Karpas-422 (cell line): ENCODE results near the gene TOP2B. TPM values are rescaled to one million over a fixed set of nuclear protein-coding genes. Genes with fewer than 3 reads are reported as not detected.

ENCODE experiments used
- DNase-seq: peaks from one replicate; pipeline ENCODE4 v3.0.0-alpha.2; 2015
- H2AFZ ChIP-seq: fragments of 200-600 bp; sonication (generic); 2 replicates; pipeline ENCODE4 v1.6.1; 2014; ENCODE audit warnings: antibody characterized with exemption, low read length, mixed read lengths
- H3K27ac ChIP-seq: fragments of 200-600 bp; sonication (generic); 2 replicates; pipeline ENCODE4 v1.5.1; 2014; ENCODE audit warnings: mild to moderate bottlenecking, low read length, moderate library complexity
- H3K27me3 ChIP-seq: fragments of 200-600 bp; sonication (generic); 2 replicates; pipeline ENCODE4 v1.6.1; 2014; ENCODE audit warnings: low read length, mixed read lengths
- H3K36me3 ChIP-seq: fragments of 200-600 bp; sonication (generic); 2 replicates; pipeline ENCODE4 v1.6.1; 2014; ENCODE audit warnings: low read length, mixed read lengths; ENCODE audit not compliant: insufficient read depth
- H3K4me1 ChIP-seq: fragments of 200-600 bp; sonication (generic); 2 replicates; pipeline ENCODE4 v1.6.1; 2014; ENCODE audit warnings: mild to moderate bottlenecking, low read length, mixed read lengths
- H3K4me2 ChIP-seq: fragments of 200-600 bp; sonication (generic); 2 replicates; pipeline ENCODE4 v1.6.1; 2014; ENCODE audit warnings: low read length, low read depth, mild to moderate bottlenecking; ENCODE audit not compliant: poor library complexity, severe bottlenecking
- H3K4me3 ChIP-seq: fragments of 200-600 bp; sonication (generic); 2 replicates; pipeline ENCODE4 v1.5.1; 2014; ENCODE audit warnings: mild to moderate bottlenecking, antibody characterized with exemption, low read length, mixed read lengths
- H3K79me2 ChIP-seq: fragments of 200-600 bp; sonication (generic); 2 replicates; pipeline ENCODE4 v1.6.1; 2014; ENCODE audit warnings: mild to moderate bottlenecking, low read length, mixed read lengths
- H3K9ac ChIP-seq: fragments of 200-600 bp; sonication (generic); 2 replicates; pipeline ENCODE4 v1.6.0; 2014; ENCODE audit warnings: low read length
- H3K9me2 ChIP-seq: fragments of 200-600 bp; sonication (generic), shearing (Covaris generic); replicated peaks from 2 replicates; pipeline ENCODE4 v1.6.0; 2014; ENCODE audit warnings: mild to moderate bottlenecking, low read length, moderate library complexity; ENCODE audit not compliant: insufficient read depth
- H3K9me3 ChIP-seq: fragments of 300-700, 200-600 bp; sonication (generic); 2 replicates; pipeline ENCODE4 v1.6.1; 2014; ENCODE audit warnings: low read length, mixed read lengths
- H4K20me1 ChIP-seq: fragments of 200-600 bp; sonication (generic); 2 replicates; pipeline ENCODE4 v1.6.1; 2014; ENCODE audit warnings: mild to moderate bottlenecking, antibody characterized with exemption, low read length, low read depth; ENCODE audit not compliant: insufficient read depth
- total RNA-seq: library from RNA; depleted of rRNA; stranded (reverse); fragments of >200 nt; shearing (Covaris generic); gene quantifications from 2 replicates; pipeline ENCODE4 v1.2.3, GENCODE V29; 2014; ENCODE audit warnings: low replicate concordance

Gene TOP2B
- total RNA-seq, 1 experiment from 2014 or later = 155 TPM

GRCh38 chr3:25582242-25582641, 82.5 kb downstream of the TOP2B start:
- Histone ChIP-seq H3K27ac (no peak overlapping the region), H3K36me3 (no peaks in the 10 kb centered on the region), H3K27me3 (0 out of 2 replicates have a peak, but pooled peaks cover 2% of the 10 kb centered on the region), H3K9me2 (no peaks in the 10 kb centered on the region), H3K4me2 (no peak overlapping the region), H3K9ac (no peak overlapping the region), H3K79me2 (no peaks in the 10 kb centered on the region), H3K4me1 (no peaks in the 10 kb centered on the region), H3K9me3 (no peaks in the 10 kb centered on the region), H4K20me1 (no peaks in the 10 kb centered on the region), H3K4me3 (no peak overlapping the region), H2AFZ (no peak overlapping the region)
- no peak for DNase-seq

GRCh38 chr3:25581823-25582222, 82.9 kb downstream of the TOP2B start:
- H3K4me2 ChIP-seq = no peak overlapping the region
- H3K9ac ChIP-seq = no peak overlapping the region
- H3K4me1 ChIP-seq = no peaks in the 10 kb centered on the region
- no peaks in the 10 kb centered on the region for H4K20me1 ChIP-seq
- no peak overlapping the region for H2AFZ ChIP-seq
- no peaks in the 10 kb centered on the region for H3K79me2 ChIP-seq
- H3K27ac ChIP-seq = no peak overlapping the region
- H3K9me2 ChIP-seq = no peaks in the 10 kb centered on the region
- no peaks in the 10 kb centered on the region for H3K36me3 ChIP-seq
- no peak for DNase-seq
- no peak overlapping the region for H3K4me3 ChIP-seq
- 0 out of 2 replicates have a peak, but pooled peaks cover 2% of the 10 kb centered on the region for H3K27me3 ChIP-seq
- H3K9me3 ChIP-seq = no peaks in the 10 kb centered on the region

GRCh38 chr3:25581335-25581734, 83.4 kb downstream of the TOP2B start:
- 0 out of 2 replicates have a peak, but pooled peaks cover 2% of the 10 kb centered on the region for H3K27me3 ChIP-seq
- H2AFZ ChIP-seq = no peak overlapping the region
- no peaks in the 10 kb centered on the region for H3K36me3 ChIP-seq
- H3K4me3 ChIP-seq = no peak overlapping the region
- H3K4me1 ChIP-seq = no peaks in the 10 kb centered on the region
- H3K4me2 ChIP-seq = no peak overlapping the region
- H3K9me2 ChIP-seq = no peaks in the 10 kb centered on the region
- H3K9me3 ChIP-seq = no peaks in the 10 kb centered on the region
- no peaks in the 10 kb centered on the region for H3K79me2 ChIP-seq
- no peak overlapping the region for H3K27ac ChIP-seq
- no peak overlapping the region for H3K9ac ChIP-seq
- no peaks in the 10 kb centered on the region for H4K20me1 ChIP-seq
- DNase-seq = no peak

DNA sequence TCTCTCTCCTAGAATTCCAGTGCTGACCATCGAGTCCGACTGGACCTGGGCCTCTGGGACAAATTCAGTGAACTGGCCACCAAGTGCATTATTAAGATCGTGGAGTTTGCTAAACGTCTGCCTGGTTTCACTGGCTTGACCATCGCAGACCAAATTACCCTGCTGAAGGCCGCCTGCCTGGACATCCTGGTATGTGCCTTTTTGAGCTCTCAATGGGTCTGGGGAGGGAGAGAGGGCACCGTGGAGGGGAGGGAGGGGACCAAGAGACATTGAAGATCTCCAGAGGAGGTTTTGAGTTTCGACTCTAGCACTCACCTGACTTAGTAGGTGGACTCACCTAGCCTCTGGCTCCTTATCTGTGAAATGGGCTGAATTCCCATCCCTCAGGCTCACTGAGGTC, 84.2 kb downstream of the TOP2B start:
- H3K9me3 ChIP-seq = no peaks in the 10 kb centered on the region
- no peak overlapping the region for H2AFZ ChIP-seq
- no peak overlapping the region for H3K4me3 ChIP-seq
- no peak overlapping the region for H3K27ac ChIP-seq
- H3K4me1 ChIP-seq = no peaks in the 10 kb centered on the region
- H3K4me2 ChIP-seq = no peak overlapping the region
- H4K20me1 ChIP-seq = no peaks in the 10 kb centered on the region
- H3K79me2 ChIP-seq = no peaks in the 10 kb centered on the region
- H3K27me3 ChIP-seq = 0 out of 2 replicates have a peak, but pooled peaks cover 2% of the 10 kb centered on the region
- no peak overlapping the region for H3K9ac ChIP-seq
- no peaks in the 10 kb centered on the region for H3K9me2 ChIP-seq
- H3K36me3 ChIP-seq = no peaks in the 10 kb centered on the region
- no peak for DNase-seq

GRCh38 chr3:25578059-25578458, 86.6 kb downstream of the TOP2B start:
- no peak overlapping the region for H3K4me3 ChIP-seq
- DNase-seq = no peak
- no peak overlapping the region for H2AFZ ChIP-seq
- H3K27ac ChIP-seq = no peak overlapping the region
- H3K36me3 ChIP-seq = no peaks in the 10 kb centered on the region
- H3K79me2 ChIP-seq = no peaks in the 10 kb centered on the region
- no peak overlapping the region for H3K9ac ChIP-seq
- no peaks in the 10 kb centered on the region for H3K4me1 ChIP-seq
- H3K9me3 ChIP-seq = no peaks in the 10 kb centered on the region
- no peaks in the 10 kb centered on the region for H3K9me2 ChIP-seq
- 0 out of 2 replicates have a peak, but pooled peaks cover 2% of the 10 kb centered on the region for H3K27me3 ChIP-seq
- H4K20me1 ChIP-seq = no peaks in the 10 kb centered on the region
- H3K4me2 ChIP-seq = no peak overlapping the region

DNA sequence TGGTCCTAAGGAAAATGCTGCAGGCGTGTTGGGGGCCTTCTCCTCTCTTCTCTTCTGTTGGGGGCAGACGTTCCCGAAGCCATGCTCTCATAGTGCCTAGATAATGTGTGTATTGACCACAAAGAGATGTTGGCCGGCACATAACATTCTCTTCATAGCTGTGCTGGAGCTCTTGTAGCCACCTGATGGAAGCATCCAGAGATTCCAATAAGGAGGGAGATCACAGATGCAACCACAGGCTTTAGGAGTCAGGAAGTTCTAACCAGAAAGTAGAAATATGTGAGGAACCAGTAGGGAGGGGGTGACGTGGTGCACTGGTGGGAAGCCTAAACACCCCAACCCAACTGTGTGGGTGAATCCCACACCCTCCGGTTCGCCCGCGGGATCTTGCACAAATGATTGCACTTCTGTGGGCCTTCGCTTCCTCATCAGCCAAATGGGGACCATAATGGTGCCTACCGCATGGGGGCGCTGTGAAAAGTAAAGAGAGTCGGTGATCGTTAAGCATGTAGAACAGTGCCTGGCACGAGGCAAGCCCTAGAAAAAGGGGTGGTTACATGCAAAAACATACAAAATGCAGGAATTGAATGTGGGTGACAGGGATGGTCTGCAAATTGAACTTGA, 87.8 kb downstream of the TOP2B start:
- Histone ChIP-seq H3K9me2 (no peaks in the 10 kb centered on the region), H4K20me1 (no peaks in the 10 kb centered on the region), H3K27me3 (0 out of 2 replicates have a peak, but pooled peaks cover 2% of the 10 kb centered on the region), H2AFZ (no peak overlapping the region), H3K27ac (no peak overlapping the region), H3K4me1 (no peaks in the 10 kb centered on the region), H3K9ac (no peak overlapping the region), H3K36me3 (no peaks in the 10 kb centered on the region), H3K9me3 (no peaks in the 10 kb centered on the region), H3K4me2 (no peak overlapping the region), H3K79me2 (no peaks in the 10 kb centered on the region), H3K4me3 (no peak overlapping the region)
- DNase-seq = no peak

DNA sequence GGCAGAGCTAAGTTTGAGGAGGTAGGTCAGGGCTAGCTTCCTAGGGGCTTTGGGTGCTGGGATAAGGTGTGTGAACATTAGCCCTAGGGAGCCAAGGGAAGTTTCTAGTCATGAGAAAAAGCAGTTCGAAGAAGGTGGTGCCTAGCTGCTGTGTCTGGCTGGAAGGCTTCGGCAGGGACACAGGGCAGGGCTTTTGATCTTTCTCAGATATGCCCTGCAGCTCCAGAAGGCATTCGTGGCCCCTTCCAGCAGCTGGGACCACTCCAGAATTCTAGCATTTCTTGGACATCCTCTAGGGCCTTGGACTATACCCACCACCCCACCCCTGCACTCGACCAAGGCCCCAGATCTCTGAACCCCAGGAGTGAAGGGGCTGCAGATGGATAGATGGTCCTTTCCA, 88.6 kb downstream of the TOP2B start:
- DNase-seq = no peak
- H3K9me2 ChIP-seq = no peaks in the 10 kb centered on the region
- 0 out of 2 replicates have a peak, but pooled peaks cover 2% of the 10 kb centered on the region for H3K27me3 ChIP-seq
- no peaks in the 10 kb centered on the region for H3K4me1 ChIP-seq
- H3K79me2 ChIP-seq = no peaks in the 10 kb centered on the region
- no peak overlapping the region for H2AFZ ChIP-seq
- H3K4me2 ChIP-seq = no peak overlapping the region
- H3K27ac ChIP-seq = no peak overlapping the region
- H3K9me3 ChIP-seq = no peaks in the 10 kb centered on the region
- no peak overlapping the region for H3K4me3 ChIP-seq
- H3K36me3 ChIP-seq = no peaks in the 10 kb centered on the region
- no peak overlapping the region for H3K9ac ChIP-seq
- no peaks in the 10 kb centered on the region for H4K20me1 ChIP-seq

DNA sequence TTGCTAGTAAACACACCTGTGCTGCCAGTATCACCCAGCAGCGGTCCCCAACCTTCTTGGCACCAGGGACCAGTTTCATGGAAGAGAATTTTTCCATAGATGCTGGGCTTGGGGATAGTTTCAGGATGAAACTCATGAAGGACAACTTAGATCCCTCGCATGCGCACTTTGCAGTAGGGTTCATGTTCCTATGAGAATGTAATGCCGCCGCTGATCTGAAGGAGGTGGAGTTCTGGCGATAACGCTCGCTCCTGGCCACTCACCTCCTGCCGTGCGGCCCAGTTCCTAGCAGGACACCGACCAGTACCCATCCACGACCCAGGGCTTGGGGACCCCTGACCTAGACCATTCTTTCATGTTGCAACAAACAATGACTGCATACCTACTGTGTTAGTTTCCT, 89.7 kb downstream of the TOP2B start:
- H3K79me2 ChIP-seq = no peaks in the 10 kb centered on the region
- H3K9me2 ChIP-seq = no peaks in the 10 kb centered on the region
- no peaks in the 10 kb centered on the region for H4K20me1 ChIP-seq
- 0 out of 2 replicates have a peak, but pooled peaks cover 2% of the 10 kb centered on the region for H3K27me3 ChIP-seq
- H3K4me1 ChIP-seq = no peaks in the 10 kb centered on the region
- no peak overlapping the region for H3K9ac ChIP-seq
- no peak overlapping the region for H2AFZ ChIP-seq
- no peaks in the 10 kb centered on the region for H3K9me3 ChIP-seq
- H3K4me2 ChIP-seq = no peak overlapping the region
- H3K27ac ChIP-seq = no peak overlapping the region
- H3K36me3 ChIP-seq = no peaks in the 10 kb centered on the region
- DNase-seq = no peak
- H3K4me3 ChIP-seq = no peak overlapping the region
